ENCODE measurements around the gene PPIF.

GRCh38 chr10:79300711-79301110 is 46.6 kb upstream of the PPIF start:
- TF ChIP-seq POLR2A (IDR thresholded peaks at IDR 0.05), result no peak
- TF ChIP-seq CTCF (IDR thresholded peaks at IDR 0.05), result no peak
